Testis (tissue), 2 donors: ENCODE results near the gene CPD.

ENCODE experiments used
- POLR2A ChIP-seq: fragments of 450-650 bp; IDR thresholded peaks from one replicate; pipeline ENCODE4 v1.6.1; 2017; ENCODE audit warnings: antibody characterized with exemption, mild to moderate bottlenecking, moderate library complexity
- TF ChIP-seq, protein P1 (sequence below), 3 experiments: fragments of 450-650 bp in 2 of 3; fragments of 200-600 bp in 1 of 3; sonication (generic) in 1 of 3; IDR thresholded peaks; one replicate each; pipeline ENCODE4 v1.5.1; 2016 to 2019; ENCODE audit warnings: antibody characterized with exemption in 3 of 3, mild to moderate bottlenecking in 2 of 3, moderate library complexity in 1 of 3

DNA sequence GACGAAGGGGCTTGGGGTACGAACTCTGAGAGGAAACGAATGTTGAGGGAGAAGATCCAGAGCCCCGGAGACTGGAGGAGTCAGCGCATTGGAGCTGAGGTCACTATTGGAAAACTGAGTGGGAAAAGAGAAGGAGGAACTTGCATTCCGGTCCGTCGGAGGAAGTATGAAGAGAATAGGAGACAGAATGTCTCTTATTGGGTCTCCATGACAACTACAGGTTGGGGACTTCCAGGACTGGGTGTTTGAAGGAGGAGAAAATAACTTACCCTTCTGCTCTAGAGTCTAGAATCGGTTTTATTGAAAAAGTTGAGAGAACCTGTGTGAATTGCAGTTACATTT is 99.0 kb downstream of the CPD start:
- TF ChIP-seq POLR2A: no peak
- TF ChIP-seq, protein P1, sequence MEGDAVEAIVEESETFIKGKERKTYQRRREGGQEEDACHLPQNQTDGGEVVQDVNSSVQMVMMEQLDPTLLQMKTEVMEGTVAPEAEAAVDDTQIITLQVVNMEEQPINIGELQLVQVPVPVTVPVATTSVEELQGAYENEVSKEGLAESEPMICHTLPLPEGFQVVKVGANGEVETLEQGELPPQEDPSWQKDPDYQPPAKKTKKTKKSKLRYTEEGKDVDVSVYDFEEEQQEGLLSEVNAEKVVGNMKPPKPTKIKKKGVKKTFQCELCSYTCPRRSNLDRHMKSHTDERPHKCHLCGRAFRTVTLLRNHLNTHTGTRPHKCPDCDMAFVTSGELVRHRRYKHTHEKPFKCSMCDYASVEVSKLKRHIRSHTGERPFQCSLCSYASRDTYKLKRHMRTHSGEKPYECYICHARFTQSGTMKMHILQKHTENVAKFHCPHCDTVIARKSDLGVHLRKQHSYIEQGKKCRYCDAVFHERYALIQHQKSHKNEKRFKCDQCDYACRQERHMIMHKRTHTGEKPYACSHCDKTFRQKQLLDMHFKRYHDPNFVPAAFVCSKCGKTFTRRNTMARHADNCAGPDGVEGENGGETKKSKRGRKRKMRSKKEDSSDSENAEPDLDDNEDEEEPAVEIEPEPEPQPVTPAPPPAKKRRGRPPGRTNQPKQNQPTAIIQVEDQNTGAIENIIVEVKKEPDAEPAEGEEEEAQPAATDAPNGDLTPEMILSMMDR (IDR thresholded peaks at IDR 0.05): no peak
